ENCODE data around the gene SORCS1. TPM values are rescaled to one million over a fixed set of nuclear protein-coding genes. Genes with fewer than 3 reads are reported as not detected.

Gene SORCS1
- total RNA-seq, 1 experiment from 2014 or later = 1.7 TPM

- H2BK120ac ChIP-seq (ENCODE audit: low read depth, low read length, poor library complexity, severe bottlenecking) = no peak overlapping the region
- WGBS (ENCODE audit: extremely low coverage, insufficient read length, low lambda C conversion rate) = no CpG with 5 or more reads among the region's 5 CpGs
Observed at GRCh38 chr10:106614293-106614692, 550.2 kb downstream of the SORCS1 start.

More at GRCh38 chr10:106614293-106614692, 550.2 kb downstream of the SORCS1 start:
- no peak overlapping the region for H3K4me3 Mint-ChIP-seq
- Histone ChIP-seq H3K27me3 (ENCODE audit: insufficient read depth, low read length) (peaks cover 27% of the 10 kb centered on the region), H3K23ac (ENCODE audit: insufficient read length, low read depth, low read length) (no peak overlapping the region), H3K4me2 (ENCODE audit: insufficient read depth, insufficient read length, low read length) (no peak overlapping the region), H4K91ac (ENCODE audit: insufficient read length, low read depth, low read length) (no peak overlapping the region), H3K9ac (ENCODE audit: extremely low read depth, insufficient read length, low read length) (no peak overlapping the region), H3K56ac (ENCODE audit: insufficient read length, low read depth, low read length) (no peak overlapping the region), H3K4ac (ENCODE audit: low read depth, low read length) (no peak overlapping the region), H3K23me2 (ENCODE audit: insufficient read length, low read depth, low read length, poor library complexity, severe bottlenecking) (no peaks in the 10 kb centered on the region), H2AK5ac (ENCODE audit: insufficient read length, low read length) (no peak overlapping the region), H2AFZ (ENCODE audit: low read length) (no peak overlapping the region), H3K18ac (ENCODE audit: insufficient read length, low read depth, low read length) (no peak overlapping the region), H2BK15ac (ENCODE audit: low read depth, low read length) (no peak overlapping the region), H3K79me2 (ENCODE audit: insufficient read depth, low read length) (no peaks in the 10 kb centered on the region), H4K8ac (replicated peaks; ENCODE audit: insufficient read length, low read depth, low read length) (no peak overlapping the region), H4K20me1 (ENCODE audit: control insufficient read depth, insufficient read depth, insufficient read length) (no peaks in the 10 kb centered on the region), H2BK12ac (ENCODE audit: insufficient read length, low read depth, low read length) (no peak overlapping the region), H4K5ac (ENCODE audit: insufficient read length, low read depth, low read length) (no peak overlapping the region), H3K79me1 (ENCODE audit: insufficient read depth, low read depth, low read length, poor library complexity, severe bottlenecking) (no peaks in the 10 kb centered on the region), H2BK20ac (ENCODE audit: low read depth, low read length, poor library complexity, severe bottlenecking) (no peak overlapping the region), H3K9me3 (ENCODE audit: control insufficient read depth, low read depth, low read length) (no peaks in the 10 kb centered on the region), H2BK5ac (ENCODE audit: insufficient read length, low read length) (no peak overlapping the region), H3K14ac (ENCODE audit: insufficient read depth, low read length) (no peak overlapping the region), H3K27ac (ENCODE audit: insufficient read length, low read depth, low read length) (no peak overlapping the region), H3K4me1 (ENCODE audit: insufficient read depth, low read length) (no peaks in the 10 kb centered on the region; the same call in 1 of the 2 replicates), H3T11ph (ENCODE audit: low read length) (no peak overlapping the region)
- peaks cover 7 to 10% of the 10 kb centered on the region in 2 experiments for H3K4me1 Mint-ChIP-seq
- no peaks in the 10 kb centered on the region; a peak in 2 of 5 replicates for H3K9me3 Mint-ChIP-seq
- no peaks in the 10 kb centered on the region; a peak in 1 of 7 replicates for H3K36me3 Mint-ChIP-seq (ENCODE audit: insufficient read depth in 1 of 3, low read depth in 3 of 3)
- TF ChIP-seq, protein P1, sequence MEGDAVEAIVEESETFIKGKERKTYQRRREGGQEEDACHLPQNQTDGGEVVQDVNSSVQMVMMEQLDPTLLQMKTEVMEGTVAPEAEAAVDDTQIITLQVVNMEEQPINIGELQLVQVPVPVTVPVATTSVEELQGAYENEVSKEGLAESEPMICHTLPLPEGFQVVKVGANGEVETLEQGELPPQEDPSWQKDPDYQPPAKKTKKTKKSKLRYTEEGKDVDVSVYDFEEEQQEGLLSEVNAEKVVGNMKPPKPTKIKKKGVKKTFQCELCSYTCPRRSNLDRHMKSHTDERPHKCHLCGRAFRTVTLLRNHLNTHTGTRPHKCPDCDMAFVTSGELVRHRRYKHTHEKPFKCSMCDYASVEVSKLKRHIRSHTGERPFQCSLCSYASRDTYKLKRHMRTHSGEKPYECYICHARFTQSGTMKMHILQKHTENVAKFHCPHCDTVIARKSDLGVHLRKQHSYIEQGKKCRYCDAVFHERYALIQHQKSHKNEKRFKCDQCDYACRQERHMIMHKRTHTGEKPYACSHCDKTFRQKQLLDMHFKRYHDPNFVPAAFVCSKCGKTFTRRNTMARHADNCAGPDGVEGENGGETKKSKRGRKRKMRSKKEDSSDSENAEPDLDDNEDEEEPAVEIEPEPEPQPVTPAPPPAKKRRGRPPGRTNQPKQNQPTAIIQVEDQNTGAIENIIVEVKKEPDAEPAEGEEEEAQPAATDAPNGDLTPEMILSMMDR (conservative IDR thresholded peaks at IDR 0.05) = no peak
- H3K27me3 Mint-ChIP-seq (ENCODE audit: low read depth) = peaks cover 82% of the 10 kb centered on the region
- H3K27ac Mint-ChIP-seq = no peak overlapping the region
- no peak for DNase-seq

Data from H9 (cell line).